Activated CD8-positive, alpha-beta memory T cell treated with anti-CD3 and anti-CD28 coated beads, Interleukin-2, amount 10 ng/mL, durations not matched to agents 7 days and 5 days (primary cell): ENCODE results near the gene VCP. TPM values are rescaled to one million over a fixed set of nuclear protein-coding genes. Genes with fewer than 3 reads are reported as not detected.
"Not testable (repeated sequence)": the region's sequence is repeated elsewhere in the genome, so short reads cannot be mapped to it uniquely, and the experiment has no call there.

Source experiments
- ATAC-seq: fragments of 150-1000 bp; cut with Tn5 transposase; one replicate; pipeline ENCODE4 v1.10.0; 2021; ENCODE audit warnings: moderate library complexity
- CTCF ChIA-PET: fragments of 350-600 bp; sonication (Branson Sonifier 250); formaldehyde crosslinking; loops from one replicate; lab custom pipeline; 2021; ENCODE audit warnings: antibody characterized with exemption; lab: Charles Lee
- DNase-seq: peaks from one replicate; pipeline ENCODE4 v3.0.0-alpha.2; 2020
- H3K27ac Mint-ChIP-seq: one replicate; pipeline ENCODE4 v1.8.0; 2021; ENCODE audit warnings: mild to moderate bottlenecking, mixed read lengths
- H3K27me3 Mint-ChIP-seq: one replicate; pipeline ENCODE4 v1.8.0; 2021; ENCODE audit warnings: mixed read lengths
- H3K36me3 Mint-ChIP-seq: one replicate; pipeline ENCODE4 v1.8.0; 2021; ENCODE audit warnings: mild to moderate bottlenecking, mixed read lengths
- H3K4me1 Mint-ChIP-seq: one replicate; pipeline ENCODE4 v1.8.0; 2021; ENCODE audit warnings: mixed read lengths
- H3K4me3 Mint-ChIP-seq: one replicate; pipeline ENCODE4 v1.8.0; 2021; ENCODE audit warnings: mild to moderate bottlenecking, moderate library complexity, mixed read lengths
- H3K9me3 Mint-ChIP-seq: one replicate; pipeline ENCODE4 v1.8.0; 2022; ENCODE audit warnings: low read depth, mixed read lengths
- total RNA-seq, 2 experiments: library from RNA; stranded (reverse); gene quantifications; one replicate each; pipeline ENCODE4 v1.2.3, GENCODE V29; 2021

The VCP gene
- total RNA-seq, 2 experiments from 2014 or later, result 222 to 298 TPM

- no peak overlapping the region for H3K27ac Mint-ChIP-seq
Measured at GRCh38 chr9:35048511-35048910, 23.9 kb downstream of the VCP start.

GRCh38 chr9:35044071-35044470 is 28.4 kb downstream of the VCP start:
- no peaks in the 10 kb centered on the region for H3K27me3 Mint-ChIP-seq
- CTCF ChIA-PET, result interaction anchor here (1.4 kb wide), 1 partner anchor 144 kb away, joined by 4 read pairs; no protein-coding TSS in a partner anchor
- no peaks in the 10 kb centered on the region for H3K9me3 Mint-ChIP-seq
- DNase-seq, result no peak
- no peaks in the 10 kb centered on the region for H3K4me1 Mint-ChIP-seq
- H3K36me3 Mint-ChIP-seq, result peaks cover 4% of the 10 kb centered on the region
- H3K27ac Mint-ChIP-seq, result no peak overlapping the region
- ATAC-seq, result no peak
- no peak overlapping the region for H3K4me3 Mint-ChIP-seq

More at GRCh38 chr9:35048511-35048910, 23.9 kb downstream of the VCP start:
- ATAC-seq, result no peak
- Mint-ChIP-seq H3K27me3 (no peaks in the 10 kb centered on the region), H3K36me3 (peaks cover 21% of the 10 kb centered on the region), H3K4me1 (no peaks in the 10 kb centered on the region), H3K9me3 (no peaks in the 10 kb centered on the region), H3K4me3 (no peak overlapping the region)
- CTCF ChIA-PET, result interaction anchor here (1.7 kb wide), 1 partner anchor 149 kb away, joined by 8 read pairs; no protein-coding TSS in a partner anchor
- DNase-seq, result no peak

- Mint-ChIP-seq H3K9me3 (no peaks in the 10 kb centered on the region), H3K4me3 (no peak overlapping the region), H3K36me3 (no peaks in the 10 kb centered on the region), H3K27me3 (no peaks in the 10 kb centered on the region), H3K4me1 (no peaks in the 10 kb centered on the region), H3K27ac (no peak overlapping the region)
- ATAC-seq, result no peak
- no peak for DNase-seq
- CTCF ChIA-PET, result interaction anchor here (3.3 kb wide), 1 partner anchor 8 kb away, joined by 12 read pairs; no protein-coding TSS in a partner anchor
Measured at GRCh38 chr9:35042891-35043545, 29.4 kb downstream of the VCP start.

- no peak for ATAC-seq
- Mint-ChIP-seq H3K4me1 (no peaks in the 10 kb centered on the region), H3K27me3 (no peaks in the 10 kb centered on the region), H3K27ac (no peak overlapping the region), H3K4me3 (no peak overlapping the region), H3K9me3 (no peaks in the 10 kb centered on the region), H3K36me3 (no peaks in the 10 kb centered on the region)
- CTCF ChIA-PET, result interaction anchor here (0.9 to 3.3 kb wide), 2 partner anchors 9 to 340 kb away, joined by 3 to 12 read pairs; no protein-coding TSS in a partner anchor
- no peak for DNase-seq
Measured at GRCh38 chr9:35042081-35042604, 30.3 kb downstream of the VCP start.

DNA sequence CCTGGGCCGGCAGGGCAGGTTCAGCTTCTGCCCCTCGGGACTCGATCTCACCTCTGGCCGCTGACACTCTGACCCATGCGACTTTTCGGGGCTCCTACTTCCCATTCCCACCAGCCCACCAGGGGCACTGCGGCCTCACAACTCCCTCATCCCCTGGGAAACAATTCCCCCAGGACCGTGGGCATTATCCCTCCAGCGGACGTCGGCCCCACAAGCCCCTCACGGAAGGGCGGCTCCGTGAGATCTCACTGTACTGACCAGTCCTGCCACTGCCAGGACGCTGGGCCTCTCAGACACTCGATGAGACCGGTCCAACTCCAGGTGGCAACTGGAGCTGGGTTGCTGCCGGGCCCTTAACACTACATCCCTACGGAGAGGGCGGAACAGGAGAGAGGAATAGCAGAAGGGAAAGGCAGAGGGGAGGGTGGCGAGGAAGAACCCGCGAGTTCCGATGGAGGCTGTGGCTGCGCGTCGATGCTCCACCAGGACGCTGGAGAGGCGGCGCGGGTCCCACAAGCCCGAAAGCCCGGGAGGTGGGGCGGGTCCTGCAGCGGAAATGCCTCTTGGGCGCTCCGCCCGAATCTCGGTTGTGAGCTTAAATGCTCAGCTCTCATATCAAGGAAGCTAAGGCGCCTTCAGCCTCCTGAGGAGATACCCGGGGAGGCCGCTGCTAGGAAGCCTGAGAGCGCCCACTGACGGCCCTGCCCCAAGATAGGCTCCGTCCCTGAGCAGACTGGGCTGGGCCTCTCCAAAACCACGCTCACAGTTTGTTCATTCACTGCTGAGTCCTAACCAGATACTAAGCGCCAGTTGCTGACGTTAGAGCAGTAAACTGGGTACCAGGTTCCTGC is 36.3 kb downstream of the VCP start:
- H3K27me3 Mint-ChIP-seq, result no peaks in the 10 kb centered on the region
- DNase-seq (peak; percentile 71), ATAC-seq (peak; percentile 92)
- no peaks in the 10 kb centered on the region for H3K9me3 Mint-ChIP-seq
- peaks cover 8% of the 10 kb centered on the region for H3K4me1 Mint-ChIP-seq
- CTCF ChIA-PET, result interaction anchor here (0.9 to 4.4 kb wide), 2 partner anchors 15 to 136 kb away, joined by 4 to 21 read pairs; no protein-coding TSS in a partner anchor
- peak overlapping the region; percentile 65 for H3K27ac Mint-ChIP-seq
- H3K36me3 Mint-ChIP-seq, result peaks cover 2% of the 10 kb centered on the region
- peak overlapping the region; percentile 49 for H3K4me3 Mint-ChIP-seq

GRCh38 chr9:35033101-35033500 is 39.3 kb downstream of the VCP start:
- no peak overlapping the region for H3K4me3 Mint-ChIP-seq
- H3K36me3 Mint-ChIP-seq, result peaks cover 2% of the 10 kb centered on the region
- no peak overlapping the region for H3K27ac Mint-ChIP-seq
- CTCF ChIA-PET, result no interaction called here
- H3K9me3 Mint-ChIP-seq, result no peaks in the 10 kb centered on the region
- H3K4me1 Mint-ChIP-seq, result peaks cover 8% of the 10 kb centered on the region
- no peaks in the 10 kb centered on the region for H3K27me3 Mint-ChIP-seq
- ATAC-seq, result no peak
- no peak for DNase-seq

- H3K36me3 Mint-ChIP-seq, result no peaks in the 10 kb centered on the region
- H3K9me3 Mint-ChIP-seq, result no peaks in the 10 kb centered on the region
- ATAC-seq (no peak), DNase-seq (no peak)
- CTCF ChIA-PET, result interaction anchor here (1.1 kb wide), 1 partner anchor 50 kb away, joined by 3 read pairs; the partner anchor contains the start of gene FANCG
- no peaks in the 10 kb centered on the region for H3K27me3 Mint-ChIP-seq
- H3K27ac Mint-ChIP-seq, result no peak overlapping the region
- peaks cover 6% of the 10 kb centered on the region for H3K4me1 Mint-ChIP-seq
- H3K4me3 Mint-ChIP-seq, result no peak overlapping the region
Measured at GRCh38 chr9:35029852-35030251, 42.6 kb downstream of the VCP start.

DNA sequence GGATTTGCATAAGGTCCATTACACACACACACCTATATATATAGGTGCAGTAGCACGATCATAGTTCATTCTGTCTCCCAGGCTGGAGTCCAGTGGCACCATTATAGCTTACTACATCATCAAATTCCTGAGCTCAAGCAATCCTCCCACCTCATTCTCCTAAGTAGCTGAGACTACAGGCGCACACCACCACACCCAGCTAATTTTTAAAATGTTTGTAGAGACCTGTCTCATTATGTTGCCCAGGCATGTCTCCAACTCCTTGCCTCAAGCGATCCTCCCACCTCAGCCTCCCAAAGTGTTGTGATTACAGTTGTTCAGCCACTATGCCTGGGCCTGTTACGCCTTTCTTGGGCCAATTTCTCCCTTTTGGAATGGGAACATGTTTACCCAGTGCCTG is 43.2 kb downstream of the VCP start:
- Mint-ChIP-seq H3K4me1 (peaks cover 6% of the 10 kb centered on the region), H3K27me3 (no peaks in the 10 kb centered on the region), H3K36me3 (no peaks in the 10 kb centered on the region), H3K4me3 (no peak overlapping the region), H3K27ac (no peak overlapping the region), H3K9me3 (no peaks in the 10 kb centered on the region)
- CTCF ChIA-PET, result interaction anchor here (1.1 kb wide), 1 partner anchor 51 kb away, joined by 3 read pairs; the partner anchor contains the start of gene FANCG
- ATAC-seq (no peak), DNase-seq (no peak)

DNA sequence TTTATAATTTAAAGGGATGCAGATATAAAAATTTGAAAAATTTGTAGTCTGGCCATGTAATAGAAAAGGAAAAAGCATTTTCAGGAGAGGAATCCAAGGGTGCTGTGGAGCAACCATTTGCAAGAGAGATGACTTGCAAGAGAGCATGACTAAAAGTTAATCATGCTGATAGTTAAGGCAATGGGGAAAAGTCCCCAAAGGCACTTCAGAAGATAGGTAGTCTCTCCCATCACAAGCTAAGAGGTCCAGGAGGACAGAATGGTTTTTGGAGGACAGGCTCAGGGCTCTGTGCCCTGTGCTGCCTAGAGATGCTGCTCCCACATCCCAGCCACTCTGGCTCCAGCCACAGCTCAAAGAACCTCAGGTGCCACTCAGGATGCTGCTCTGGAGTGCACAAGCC is 44.1 kb downstream of the VCP start:
- Mint-ChIP-seq H3K4me1 (peaks cover 9% of the 10 kb centered on the region), H3K27me3 (no peaks in the 10 kb centered on the region), H3K27ac (no peak overlapping the region), H3K4me3 (no peak overlapping the region), H3K9me3 (no peaks in the 10 kb centered on the region), H3K36me3 (no peaks in the 10 kb centered on the region)
- CTCF ChIA-PET, result no interaction called here
- no peak for DNase-seq
- ATAC-seq, result no peak

- no peak overlapping the region for H3K27ac Mint-ChIP-seq
- no peak for DNase-seq
- no peak overlapping the region for H3K4me3 Mint-ChIP-seq
- peaks cover 10% of the 10 kb centered on the region for H3K4me1 Mint-ChIP-seq
- H3K27me3 Mint-ChIP-seq, result no peaks in the 10 kb centered on the region
- no peaks in the 10 kb centered on the region for H3K36me3 Mint-ChIP-seq
- ATAC-seq, result no peak
- no peaks in the 10 kb centered on the region for H3K9me3 Mint-ChIP-seq
- CTCF ChIA-PET, result no interaction called here
Measured at GRCh38 chr9:35027860-35028259, 44.6 kb downstream of the VCP start.

DNA sequence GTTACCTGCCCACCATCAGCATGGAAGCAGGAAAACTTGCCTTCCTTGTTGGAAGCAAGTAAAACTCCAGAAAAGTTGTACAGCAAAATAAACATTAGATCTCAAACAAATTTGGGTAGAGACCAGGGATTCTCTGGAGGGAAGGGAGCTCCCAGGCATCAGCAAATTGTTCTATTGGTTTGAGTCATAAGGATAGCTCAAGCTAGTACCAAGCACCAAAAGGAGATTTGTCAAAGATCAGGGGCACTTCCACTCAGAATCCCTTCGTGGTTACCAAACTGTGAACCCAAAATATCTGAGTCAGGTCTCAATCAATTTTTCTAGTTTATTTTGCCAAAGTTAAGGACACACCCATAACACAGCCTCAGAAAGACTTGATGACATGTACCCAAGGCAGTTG is 45.1 kb downstream of the VCP start:
- H3K36me3 Mint-ChIP-seq, result no peaks in the 10 kb centered on the region
- no peaks in the 10 kb centered on the region for H3K27me3 Mint-ChIP-seq
- peaks cover 10% of the 10 kb centered on the region for H3K4me1 Mint-ChIP-seq
- no peak overlapping the region for H3K4me3 Mint-ChIP-seq
- CTCF ChIA-PET, result interaction anchor here (1.1 to 1.2 kb wide), 2 partner anchors 128 to 936 kb away, joined by 3 to 4 read pairs; no protein-coding TSS in a partner anchor
- no peaks in the 10 kb centered on the region for H3K9me3 Mint-ChIP-seq
- no peak for DNase-seq
- H3K27ac Mint-ChIP-seq, result no peak overlapping the region
- no peak for ATAC-seq

DNA sequence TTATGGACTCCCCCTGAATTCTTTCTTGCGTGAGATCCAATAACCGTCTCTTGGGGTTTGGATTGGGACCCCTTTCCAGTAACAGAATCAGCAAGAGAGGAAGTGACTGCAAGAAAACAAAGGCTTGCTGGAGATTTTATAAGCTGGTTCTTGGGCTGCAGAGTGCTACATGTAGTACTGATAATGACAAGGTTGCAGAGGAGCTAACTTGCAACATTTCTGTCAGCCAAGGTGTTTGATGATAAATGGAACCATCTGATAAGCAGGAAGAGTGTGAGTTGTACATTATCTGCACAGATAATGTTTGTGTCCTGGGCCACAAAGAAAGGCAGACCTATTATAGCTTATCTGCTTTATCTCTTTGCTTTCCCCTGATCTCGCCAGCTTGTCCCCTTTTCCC is 45.8 kb downstream of the VCP start:
- DNase-seq (no peak), ATAC-seq (no peak)
- CTCF ChIA-PET, result interaction anchor here (0.8 to 1.2 kb wide), 3 partner anchors 42 to 935 kb away, joined by 3 to 4 read pairs (median 4); no protein-coding TSS in a partner anchor
- no peak overlapping the region for H3K4me3 Mint-ChIP-seq
- H3K4me1 Mint-ChIP-seq, result peaks cover 10% of the 10 kb centered on the region
- no peak overlapping the region for H3K27ac Mint-ChIP-seq
- H3K9me3 Mint-ChIP-seq, result no peaks in the 10 kb centered on the region
- H3K36me3 Mint-ChIP-seq, result no peaks in the 10 kb centered on the region
- no peaks in the 10 kb centered on the region for H3K27me3 Mint-ChIP-seq

GRCh38 chr9:35023443-35023842 is 49.0 kb downstream of the VCP start:
- H3K27ac Mint-ChIP-seq, DNase-seq, H3K4me1 Mint-ChIP-seq, H3K36me3 Mint-ChIP-seq, CTCF ChIA-PET, H3K4me3 Mint-ChIP-seq, H3K9me3 Mint-ChIP-seq, H3K27me3 Mint-ChIP-seq, ATAC-seq: not testable (repeated sequence)
